Fibroblast of skin of abdomen (primary cell): ENCODE data around the gene ARHGAP12.
"Not testable (repeated sequence)": the region's sequence is repeated elsewhere in the genome, so short reads cannot be mapped to it uniquely, and the experiment has no call there.

Experiments
- DNase-seq: peaks from one replicate; pipeline ENCODE4 v3.0.0-alpha.2; 2013

ARHGAP12 gene

DNA sequence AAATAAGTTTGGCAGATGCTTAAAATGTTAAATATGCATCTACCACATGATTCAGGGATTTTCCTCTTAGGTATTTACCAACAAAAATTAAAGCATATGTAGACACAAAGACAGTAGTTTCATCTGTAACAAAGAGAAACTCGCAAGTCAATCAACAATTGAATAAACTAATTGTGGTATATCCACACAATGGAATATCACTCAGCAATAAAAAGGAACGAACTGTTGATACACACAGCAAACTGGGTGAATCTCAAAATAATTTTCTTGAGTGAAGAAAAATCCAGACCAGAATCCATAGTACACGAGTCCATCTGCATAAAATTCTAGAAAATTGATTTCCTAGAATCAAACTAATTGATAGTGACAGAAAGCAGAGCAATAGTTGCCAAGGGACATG lies 5.2 kb downstream of the ARHGAP12 start:
- no peak for DNase-seq

DNA sequence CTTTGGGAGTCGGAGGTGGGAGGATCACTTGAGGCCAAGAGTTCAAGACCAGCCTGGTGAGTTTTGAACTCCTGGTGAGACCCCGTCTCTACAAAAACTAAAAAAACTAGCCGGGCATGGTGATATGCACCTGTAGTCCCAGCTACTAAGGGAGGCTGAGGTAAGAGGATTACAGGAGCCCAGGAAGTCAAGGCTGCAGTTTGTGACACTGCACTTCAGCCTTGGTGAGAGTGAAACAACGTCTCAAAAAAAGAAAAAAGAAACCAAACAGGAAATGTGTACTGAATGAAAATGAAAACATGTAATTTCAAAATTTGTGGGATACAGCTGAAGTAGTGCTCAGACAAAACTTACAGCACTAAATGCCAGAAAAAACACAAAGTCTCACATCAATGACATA lies 7.6 kb downstream of the ARHGAP12 start:
- DNase-seq, result no peak

DNA sequence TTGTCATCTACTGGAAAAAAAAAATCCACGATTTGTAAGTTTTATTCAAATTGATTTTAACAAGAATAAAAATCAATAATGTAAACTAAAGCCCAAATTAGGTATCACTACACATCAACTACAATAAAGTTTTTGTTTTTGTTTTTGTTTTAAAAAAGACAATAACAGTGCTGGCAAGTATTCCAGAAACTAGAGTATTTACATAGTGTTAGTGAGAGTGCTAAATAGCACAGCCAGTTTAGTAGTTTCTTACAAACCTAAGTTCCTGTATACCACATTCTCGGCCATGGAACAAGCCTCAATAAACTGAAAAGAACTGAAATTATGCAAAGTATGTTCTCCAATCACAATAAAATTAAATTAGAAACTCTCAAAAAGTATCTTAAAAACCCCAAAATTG lies 8.1 kb downstream of the ARHGAP12 start:
- no peak for DNase-seq

GRCh38 chr10:31918671-31919409 lies 9.8 kb downstream of the ARHGAP12 start:
- no peak for DNase-seq

DNA sequence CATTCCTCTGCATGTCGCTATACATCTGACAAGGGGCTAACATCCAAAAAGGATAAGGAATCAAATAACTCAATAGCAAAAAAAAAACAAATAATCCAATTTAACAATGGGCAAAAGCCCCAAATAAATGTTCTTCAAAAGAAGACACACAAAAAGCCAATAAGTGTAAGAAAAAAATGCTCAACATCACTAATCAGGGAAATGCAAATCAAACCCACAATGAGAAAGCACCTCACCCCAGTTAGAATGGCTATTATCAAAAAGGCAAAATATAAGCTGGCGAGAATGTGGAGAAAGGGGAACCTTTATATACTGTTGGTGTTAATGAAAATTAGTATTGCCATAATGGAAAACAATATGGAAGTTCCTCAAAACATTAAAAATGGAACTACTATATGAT lies 14.3 kb downstream of the ARHGAP12 start:
- no peak for DNase-seq

DNA sequence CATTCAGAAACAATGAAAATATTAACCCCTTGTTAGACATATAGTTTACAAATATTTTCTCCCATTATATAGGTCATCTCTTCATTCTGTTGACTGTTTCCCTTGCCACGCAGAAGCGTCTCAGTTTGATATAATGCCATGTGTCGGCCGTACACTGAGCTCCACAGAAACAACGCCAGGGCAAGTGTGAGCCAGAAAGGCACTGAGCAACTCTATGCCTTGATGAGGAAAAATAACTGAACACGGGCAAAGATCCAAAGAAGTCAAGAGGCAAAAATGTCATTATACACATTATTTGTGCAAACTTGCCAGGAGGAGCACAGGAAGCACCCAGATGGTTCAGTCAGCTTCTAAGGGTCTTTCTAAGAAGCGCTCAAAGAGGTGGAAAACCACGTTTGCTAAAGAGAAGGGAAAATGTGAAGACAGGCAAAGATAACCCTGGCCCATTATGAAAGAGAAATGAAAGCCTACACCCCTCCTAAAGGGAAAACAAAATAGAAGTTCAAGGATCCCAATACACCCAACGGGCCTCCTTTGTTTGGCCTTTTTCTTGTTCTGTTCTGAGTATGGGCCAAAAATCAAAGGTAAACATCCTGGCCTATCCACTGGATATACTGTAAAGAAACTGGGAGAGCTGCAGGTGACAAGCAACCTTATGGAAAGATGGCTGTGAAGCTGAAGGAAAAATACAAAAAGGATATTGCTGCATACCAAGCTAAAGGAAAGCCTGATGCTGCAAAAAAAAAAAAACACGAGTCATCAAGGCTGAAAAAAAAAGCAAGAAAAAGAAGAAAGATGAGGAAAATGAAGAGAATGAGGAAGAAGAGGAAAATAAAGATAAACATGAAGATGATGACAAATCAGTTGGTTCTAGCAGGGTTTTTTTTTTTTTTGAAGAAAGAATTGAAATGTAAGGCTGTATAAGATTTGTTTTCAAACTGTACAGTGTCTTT lies 15.5 kb downstream of the ARHGAP12 start:
- peak; percentile 54 for DNase-seq

DNA sequence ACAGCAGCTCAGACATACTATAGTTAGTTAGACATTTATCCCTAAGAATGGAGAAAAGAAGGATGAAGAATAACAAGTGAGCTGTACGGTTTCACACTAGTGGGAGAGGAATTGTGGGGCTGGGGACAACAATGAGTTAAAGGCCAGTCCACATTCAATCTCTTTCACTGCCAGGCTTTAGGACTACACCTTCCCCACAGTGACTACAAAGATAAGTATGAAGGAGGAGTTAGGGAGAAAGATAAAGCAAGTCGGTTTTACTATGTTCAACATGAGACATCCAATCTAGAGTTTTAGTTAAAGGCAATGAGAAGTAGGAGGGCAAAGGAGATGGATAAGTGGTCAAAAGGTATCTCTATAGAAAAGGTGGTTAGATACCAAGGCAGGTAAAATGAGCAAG lies 16.3 kb downstream of the ARHGAP12 start:
- peak; percentile 35 for DNase-seq

DNA sequence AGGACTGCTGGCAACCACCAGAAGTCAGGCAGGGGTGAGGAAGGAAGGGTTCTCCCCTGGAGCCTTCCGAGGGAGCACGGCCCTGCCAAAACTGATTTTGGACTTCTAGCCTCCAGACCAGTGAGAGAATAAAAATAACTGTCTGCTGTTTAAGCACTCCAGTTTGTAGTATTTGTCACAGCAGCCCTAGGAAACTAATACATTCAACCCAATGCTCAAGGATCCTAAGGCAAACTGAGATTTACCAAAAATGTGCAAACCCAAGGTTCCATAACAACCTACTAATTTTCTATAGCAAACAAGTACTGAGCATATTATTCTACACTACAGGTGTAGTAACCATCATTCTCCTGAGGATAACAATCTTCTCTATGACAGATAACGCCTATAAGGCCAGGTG lies 18.6 kb downstream of the ARHGAP12 start:
- DNase-seq, result no peak

GRCh38 chr10:31908157-31908556 lies 20.5 kb downstream of the ARHGAP12 start:
- no peak for DNase-seq

GRCh38 chr10:31906039-31906438 lies 22.6 kb downstream of the ARHGAP12 start:
- DNase-seq, result no peak

DNA sequence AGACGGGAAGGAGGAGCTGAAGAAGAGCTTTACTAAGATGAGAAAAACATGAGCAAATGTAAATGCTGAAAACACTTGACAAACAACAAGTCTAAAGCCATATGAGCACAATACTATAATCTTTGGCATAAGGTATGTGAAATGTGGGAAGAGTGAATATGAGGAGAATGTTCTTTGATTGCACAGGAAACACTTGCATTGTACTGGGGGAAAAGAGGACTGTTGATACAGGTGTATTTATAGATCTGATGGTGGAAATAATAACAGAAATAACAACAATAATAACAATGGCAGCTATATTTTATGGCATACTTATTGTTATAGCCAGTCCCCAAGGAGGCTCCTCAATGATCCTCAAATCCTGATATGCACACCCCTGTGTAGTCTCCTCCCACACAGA lies 23.0 kb downstream of the ARHGAP12 start:
- DNase-seq, result no peak

DNA sequence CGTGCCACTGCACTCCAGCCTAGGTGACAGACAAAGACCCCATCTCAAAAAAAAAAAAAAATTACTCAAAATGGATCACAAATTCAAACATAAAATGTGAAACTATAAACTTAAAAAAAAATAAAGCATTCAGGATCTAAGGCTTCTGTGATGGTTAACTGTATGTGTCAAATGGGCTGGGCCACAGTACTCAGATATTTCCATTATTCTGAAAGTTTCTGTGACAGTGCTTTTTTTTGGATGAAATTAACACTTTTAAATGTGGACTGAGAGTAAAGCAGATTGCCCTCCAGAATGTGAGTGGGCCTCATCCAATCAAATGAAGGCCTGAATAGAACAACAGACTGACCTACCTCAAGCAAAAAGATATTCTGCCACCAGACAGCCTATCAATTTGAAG lies 26.0 kb downstream of the ARHGAP12 start:
- no peak for DNase-seq

GRCh38 chr10:31897506-31897905 lies 31.1 kb downstream of the ARHGAP12 start:
- DNase-seq, result peak; percentile 66

DNA sequence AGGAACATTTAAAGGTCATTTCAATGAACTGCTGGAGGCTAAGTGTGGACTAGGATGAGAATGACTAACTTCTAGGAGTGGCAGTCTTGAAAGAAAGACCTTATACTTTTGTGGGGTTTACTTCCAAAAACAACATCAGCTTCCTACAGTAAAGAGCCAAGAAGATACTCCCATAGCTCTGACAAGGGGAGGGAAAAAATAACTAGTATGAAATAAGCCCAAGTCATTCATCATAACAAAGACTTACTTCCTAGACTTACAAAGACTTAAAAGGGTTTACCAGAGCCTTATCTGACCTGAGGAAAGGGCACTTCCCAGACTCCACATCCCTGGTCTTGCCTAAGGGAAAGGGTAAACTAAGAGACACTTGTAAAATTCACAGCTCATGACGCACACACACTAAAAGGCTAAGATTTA lies 31.7 kb downstream of the ARHGAP12 start:
- DNase-seq, result peak; percentile 33

GRCh38 chr10:31895722-31896121 lies 32.9 kb downstream of the ARHGAP12 start:
- DNase-seq, result not testable (repeated sequence)

DNA sequence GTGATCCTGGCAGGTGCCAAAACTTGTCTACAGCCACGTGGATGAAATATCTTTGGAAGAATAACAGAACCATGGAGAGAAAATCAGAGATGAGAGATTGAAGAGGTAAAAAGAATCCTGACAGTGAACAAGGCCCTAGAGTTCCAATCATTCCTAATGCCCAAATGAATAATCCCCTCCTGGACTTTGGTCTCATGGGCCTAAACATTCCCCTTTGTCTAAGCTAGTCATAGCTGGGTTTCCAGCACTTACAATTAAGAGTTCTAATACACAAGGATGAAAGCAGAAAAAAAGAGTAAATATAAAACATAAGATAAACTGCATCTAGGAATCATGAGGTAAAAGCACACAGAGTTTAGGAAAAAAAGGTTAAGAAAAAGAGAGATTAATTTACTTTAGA lies 40.2 kb downstream of the ARHGAP12 start:
- no peak for DNase-seq

DNA sequence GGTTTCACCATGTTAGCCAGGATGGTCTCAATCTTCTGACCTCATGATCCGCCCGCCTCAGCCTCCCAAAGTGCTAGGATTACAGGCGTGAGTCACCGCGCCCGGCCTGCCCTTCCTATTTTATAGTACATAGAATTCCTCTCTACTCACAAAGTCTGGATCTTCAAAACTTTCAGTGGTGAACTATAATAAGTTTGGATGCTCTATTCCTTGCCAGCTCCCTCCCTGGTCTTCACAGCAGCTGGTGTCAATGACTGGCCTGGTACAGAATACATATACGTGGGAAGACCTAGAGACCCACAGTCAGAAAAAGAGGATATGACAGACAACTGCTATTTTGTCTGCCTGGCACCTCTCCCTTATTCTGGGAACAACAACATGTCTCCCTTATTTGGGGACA lies 40.8 kb downstream of the ARHGAP12 start:
- DNase-seq, result no peak

- DNase-seq, result no peak
These were observed 41.7 kb downstream of the ARHGAP12 start for GRCh38 chr10:31886885-31887284.

GRCh38 chr10:31885971-31886370 lies 42.7 kb downstream of the ARHGAP12 start:
- DNase-seq, result no peak

- DNase-seq, result no peak
These were observed 44.2 kb downstream of the ARHGAP12 start for GRCh38 chr10:31884386-31884785.

GRCh38 chr10:31883397-31883796 lies 45.2 kb downstream of the ARHGAP12 start:
- no peak for DNase-seq

DNA sequence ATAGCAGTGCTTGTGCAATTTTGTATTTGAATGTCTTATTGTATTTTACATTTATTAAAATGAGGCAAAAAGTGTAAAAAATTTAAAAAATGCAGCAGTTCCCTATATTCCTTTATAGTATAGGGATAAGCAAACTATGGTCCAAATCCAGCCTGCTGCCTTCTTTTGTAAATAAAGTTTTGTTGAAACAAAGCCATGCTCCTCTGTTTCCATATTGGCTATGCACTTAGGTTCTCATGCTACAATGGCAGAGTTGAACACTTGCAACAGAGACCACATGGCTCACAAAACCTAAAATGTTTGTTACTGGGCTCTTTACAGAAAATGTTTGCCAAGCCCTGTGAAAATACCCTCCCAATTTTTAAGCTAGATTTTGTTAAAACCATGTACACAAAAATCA lies 50.1 kb downstream of the ARHGAP12 start:
- DNase-seq, result no peak

GRCh38 chr10:31876652-31877352 lies 51.8 kb downstream of the ARHGAP12 start:
- DNase-seq, result peak; percentile 34
